Fibroblast of lung (primary cell): ENCODE results near the gene EPHB2. TPM values are rescaled to one million over a fixed set of nuclear protein-coding genes. Genes with fewer than 3 reads are reported as not detected.

Source experiments
- DNase-seq, 2 donors: peaks; one replicate each; pipeline versions ENCODE4 v3.0.0 to v3.0.0-alpha.2; 2010; ENCODE audit warnings: low read depth in 2 of 2
- H2AFZ ChIP-seq: 2 replicates; pipeline ENCODE4 v1.5.1; 2012; ENCODE audit warnings: low read length, control low read depth, inconsistent platforms
- H3K27ac ChIP-seq: 2 replicates; pipeline ENCODE4 v1.5.1; 2011; ENCODE audit warnings: low read length, control low read depth; ENCODE audit not compliant: insufficient read depth
- H3K27me3 ChIP-seq: 2 replicates; pipeline ENCODE4 v1.5.1; 2011; ENCODE audit warnings: mild to moderate bottlenecking, low read length; ENCODE audit not compliant: control insufficient read depth, insufficient read depth
- H3K36me3 ChIP-seq: 2 replicates; pipeline ENCODE4 v1.5.1; 2011; ENCODE audit warnings: low read length; ENCODE audit not compliant: control insufficient read depth, insufficient read depth
- H3K4me1 ChIP-seq: 2 replicates; pipeline ENCODE4 v1.5.1; 2011; ENCODE audit warnings: low read length; ENCODE audit not compliant: control insufficient read depth, insufficient read depth; ENCODE audit errors: extremely low read depth
- H3K4me2 ChIP-seq: 2 replicates; pipeline ENCODE4 v1.5.1; 2011; ENCODE audit warnings: low read length, control low read depth; ENCODE audit not compliant: insufficient read depth; ENCODE audit errors: extremely low read depth
- H3K4me3 ChIP-seq, 4 experiments: fragments of 200-600 bp in 1 of 4; sonication (generic) in 1 of 4; replicated peaks in 1 of 4; 2 replicates each; pipeline ENCODE4 v1.5.1; 2011 to 2016; ENCODE audit warnings: low read length in 4 of 4, low read depth in 3 of 4, mild to moderate bottlenecking in 3 of 4, control low read depth in 2 of 4, inconsistent platforms in 1 of 4, mixed read lengths in 1 of 4; ENCODE audit not compliant: insufficient read depth in 1 of 4; ENCODE audit errors: control extremely low read depth in 1 of 4
- H3K79me2 ChIP-seq: 2 replicates; pipeline ENCODE4 v1.5.1; 2012; ENCODE audit warnings: mild to moderate bottlenecking, low read length, inconsistent platforms; ENCODE audit not compliant: control insufficient read depth, insufficient read depth
- H3K9ac ChIP-seq: 2 replicates; pipeline ENCODE4 v1.5.1; 2011; ENCODE audit warnings: mild to moderate bottlenecking, low read length, control low read depth; ENCODE audit not compliant: insufficient read depth
- H3K9me3 ChIP-seq: 2 replicates; pipeline ENCODE4 v1.5.1; 2012; ENCODE audit warnings: low read depth, low read length; ENCODE audit not compliant: control insufficient read depth, insufficient read depth
- H4K20me1 ChIP-seq: 2 replicates; pipeline ENCODE4 v1.5.1; 2011; ENCODE audit warnings: low read length; ENCODE audit not compliant: control insufficient read depth, insufficient read depth; ENCODE audit errors: extremely low read depth
- CTCF ChIP-seq, 2 donors: IDR thresholded peaks in 1 of 2; conservative IDR thresholded peaks in 1 of 2; 1 replicate in 1 of 2; 2 replicates in 1 of 2; pipeline ENCODE4 v1.5.1; 2011 to 2012; ENCODE audit warnings: low read length in 2 of 2, control low read depth in 1 of 2, inconsistent platforms in 1 of 2, low read depth in 1 of 2, mild to moderate bottlenecking in 1 of 2
- EZH2 ChIP-seq: IDR thresholded peaks from 2 replicates; pipeline ENCODE4 v1.5.1; 2012; ENCODE audit warnings: low read length, control low read depth, mild to moderate bottlenecking; ENCODE audit errors: missing control alignments
- polyA plus RNA-seq, 2 donors: library from polyadenylated mRNA; depleted of rRNA in 1 of 2; stranded (reverse) in 1 of 2; unstranded in 1 of 2; fragments of >200 nt; gene quantifications; 2 replicates each; pipeline ENCODE4 v1.2.1, GENCODE V29; 2011 to 2012; ENCODE audit warnings: missing spikeins in 1 of 2
- total RNA-seq: library from RNA; depleted of rRNA; stranded (reverse); fragments of >200 nt; gene quantifications from 2 replicates; pipeline ENCODE4 v1.2.1, GENCODE V29; 2014

EPHB2 gene
- total and polyA plus RNA-seq, 2 donors (not counting 1 experiment from before 2014, with no cell fraction given), result 4.1 to 11.2 TPM

- no peak for DNase-seq
- TF ChIP-seq EZH2, result no peak
- TF ChIP-seq CTCF (conservative IDR thresholded peaks at IDR 0.05 in 1 of 2, IDR thresholded peaks at IDR 0.05 in 1 of 2; ENCODE audit: low read depth in 1 of 2, low read length in 2 of 2), result no peak
- Histone ChIP-seq H3K27ac (no peak overlapping the region), H2AFZ (no peak overlapping the region), H3K4me2 (no peak overlapping the region), H4K20me1 (no peaks in the 10 kb centered on the region), H3K36me3 (no peaks in the 10 kb centered on the region), H3K9ac (no peak overlapping the region), H3K9me3 (no peaks in the 10 kb centered on the region), H3K4me1 (no peaks in the 10 kb centered on the region), H3K4me3 (no peak overlapping the region), H3K79me2 (no peaks in the 10 kb centered on the region), H3K27me3 (no peaks in the 10 kb centered on the region)
Observed at GRCh38 chr1:22879445-22879844, 168.8 kb downstream of the EPHB2 start.

- H3K27ac ChIP-seq, result no peak overlapping the region
- peak in 1 of 2 donors; percentile 69 for DNase-seq
- H3K27me3 ChIP-seq, result no peaks in the 10 kb centered on the region
- no peak overlapping the region for H3K4me2 ChIP-seq
- no peak overlapping the region for H3K4me3 ChIP-seq
- H3K36me3 ChIP-seq, result no peaks in the 10 kb centered on the region
- no peak overlapping the region for H2AFZ ChIP-seq
- no peak overlapping the region for H3K9ac ChIP-seq
- H3K4me1 ChIP-seq, result no peaks in the 10 kb centered on the region
- no peaks in the 10 kb centered on the region for H3K9me3 ChIP-seq
- TF ChIP-seq EZH2, result no peak
- TF ChIP-seq CTCF (conservative IDR thresholded peaks at IDR 0.05 in 1 of 2, IDR thresholded peaks at IDR 0.05 in 1 of 2; ENCODE audit: low read depth in 1 of 2, low read length in 2 of 2), result no peak
- H3K79me2 ChIP-seq, result no peaks in the 10 kb centered on the region
- H4K20me1 ChIP-seq, result no peaks in the 10 kb centered on the region
Observed at GRCh38 chr1:22880174-22880601, 169.5 kb downstream of the EPHB2 start.

GRCh38 chr1:22883406-22883805 is 172.8 kb downstream of the EPHB2 start:
- Histone ChIP-seq H3K36me3 (no peaks in the 10 kb centered on the region), H3K4me1 (peaks cover 2% of the 10 kb centered on the region), H3K4me3 (no peak overlapping the region), H2AFZ (no peak overlapping the region), H3K4me2 (no peak overlapping the region), H3K9ac (no peak overlapping the region), H3K9me3 (no peaks in the 10 kb centered on the region), H4K20me1 (no peaks in the 10 kb centered on the region), H3K27me3 (no peaks in the 10 kb centered on the region), H3K27ac (no peak overlapping the region), H3K79me2 (no peaks in the 10 kb centered on the region)
- TF ChIP-seq CTCF (conservative IDR thresholded peaks at IDR 0.05 in 1 of 2, IDR thresholded peaks at IDR 0.05 in 1 of 2; ENCODE audit: low read depth in 1 of 2, low read length in 2 of 2), result no peak
- no peak for DNase-seq
